Measurements from ENCODE around the gene ZCCHC24. TPM values are rescaled to one million over a fixed set of nuclear protein-coding genes. Genes with fewer than 3 reads are reported as not detected.

The ZCCHC24 gene
- total RNA-seq, 1 donor from 2014 or later = 1.3 TPM

DNA sequence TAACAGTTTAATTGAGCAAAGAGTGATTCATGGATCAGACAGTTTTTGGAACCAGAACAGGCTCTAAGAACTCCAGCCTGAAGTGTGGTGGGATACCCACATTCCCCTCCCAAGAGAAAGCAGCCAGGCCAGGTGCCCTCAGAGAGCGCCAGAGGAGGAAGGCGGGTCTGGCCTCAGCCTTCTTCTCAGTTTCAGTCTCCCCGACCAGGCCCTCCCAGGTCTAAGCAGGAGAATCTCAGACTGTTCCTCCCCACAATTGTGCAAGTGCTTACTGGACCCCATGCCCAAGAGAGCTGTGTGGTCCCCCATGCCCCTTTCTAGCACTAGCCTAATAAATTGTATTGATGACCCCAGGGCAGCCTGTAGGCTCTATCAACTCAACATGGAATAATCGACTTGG is 72.6 kb downstream of the ZCCHC24 start:
- DNase-seq (no peak), ATAC-seq (ENCODE audit: low read depth) (no peak)
- Mint-ChIP-seq H3K9me3 (peaks cover 3% of the 10 kb centered on the region), H3K4me3 (no peak overlapping the region), H3K27ac (no peak overlapping the region), H3K27me3 (no peaks in the 10 kb centered on the region), H3K36me3 (ENCODE audit: low read depth) (no peaks in the 10 kb centered on the region), H3K4me1 (peaks cover 3% of the 10 kb centered on the region)
- POLR2A ChIA-PET = interaction anchor here (0.7 to 0.9 kb wide), 2 partner anchors 14 to 126 kb away, joined by 3 read pairs; no protein-coding TSS in a partner anchor
- intact Hi-C loops (cut with micrococcal nuclease) = loop anchor here (5.0 kb wide), 1 partner anchor 74 kb away; the partner anchor contains the start of gene ZCCHC24
- no peak for TF ChIP-seq CTCF (IDR thresholded peaks at IDR 0.05)
- CTCF ChIA-PET = interaction anchor here (1.2 to 6.4 kb wide), 4 partner anchors 14 to 177 kb away, joined by 3 to 88 read pairs (median 21); no protein-coding TSS in a partner anchor

DNA sequence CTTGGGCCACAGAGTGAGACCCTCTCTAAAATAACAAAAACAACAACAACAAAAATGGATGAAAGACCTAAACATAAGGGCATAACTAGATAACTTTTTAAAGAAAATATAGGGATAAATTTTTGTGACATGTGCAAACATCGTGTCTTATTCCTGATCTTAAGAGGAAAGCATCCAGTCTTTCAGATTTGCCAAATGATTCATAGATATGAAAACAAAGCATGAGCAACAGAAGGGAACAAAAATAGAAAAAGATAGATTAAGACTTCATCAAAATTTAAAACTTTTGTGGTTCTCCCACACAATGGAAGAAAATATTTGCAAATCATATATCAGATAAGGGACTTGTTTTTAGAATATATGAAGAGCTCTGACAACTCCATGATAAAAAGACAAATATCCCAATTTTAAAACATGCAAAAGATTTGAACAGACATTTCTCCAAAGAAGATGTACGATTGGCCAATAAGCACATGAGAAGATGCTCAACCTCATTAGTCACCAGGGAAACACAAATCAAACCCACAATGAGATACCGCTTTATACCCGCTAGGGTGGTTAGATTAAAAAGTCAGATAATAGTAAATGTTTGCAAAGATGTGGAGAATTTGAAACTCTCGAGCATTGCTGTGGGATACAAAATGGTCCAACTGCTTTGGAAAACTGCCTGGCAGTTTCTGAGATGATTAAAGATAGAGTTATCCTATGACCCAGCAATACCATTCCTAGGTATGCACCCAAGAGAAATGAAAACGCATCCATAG is 77.8 kb downstream of the ZCCHC24 start:
- intact Hi-C loops (cut with micrococcal nuclease) = no loop called here
- ATAC-seq (ENCODE audit: low read depth) = no peak
- POLR2A ChIA-PET = interaction anchor here (0.6 kb wide), 1 partner anchor 14 kb away, joined by 3 read pairs; no protein-coding TSS in a partner anchor
- no peaks in the 10 kb centered on the region for H3K27me3 Mint-ChIP-seq
- H3K9me3 Mint-ChIP-seq = peaks cover 3% of the 10 kb centered on the region
- CTCF ChIA-PET = no interaction called here
- TF ChIP-seq CTCF (IDR thresholded peaks at IDR 0.05) = no peak
- H3K4me1 Mint-ChIP-seq = no peaks in the 10 kb centered on the region
- DNase-seq = no peak
- H3K27ac Mint-ChIP-seq = no peak overlapping the region
- H3K36me3 Mint-ChIP-seq (ENCODE audit: low read depth) = no peaks in the 10 kb centered on the region
- H3K4me3 Mint-ChIP-seq = no peak overlapping the region

- Mint-ChIP-seq H3K27me3 (no peaks in the 10 kb centered on the region), H3K36me3 (ENCODE audit: low read depth) (peaks cover 7% of the 10 kb centered on the region), H3K4me3 (no peak overlapping the region), H3K9me3 (no peaks in the 10 kb centered on the region), H3K27ac (no peak overlapping the region), H3K4me1 (peaks cover 20% of the 10 kb centered on the region)
- POLR2A ChIA-PET = interaction anchor here (0.6 kb wide), 1 partner anchor 13 kb away, joined by 3 read pairs; no protein-coding TSS in a partner anchor
- intact Hi-C loops (cut with micrococcal nuclease) = no loop called here
- ATAC-seq (ENCODE audit: low read depth) = no peak
- no peak for DNase-seq
- TF ChIP-seq CTCF (IDR thresholded peaks at IDR 0.05) = no peak
- CTCF ChIA-PET = no interaction called here
Measured at GRCh38 chr10:79361726-79362397, 83.6 kb downstream of the ZCCHC24 start.

DNA sequence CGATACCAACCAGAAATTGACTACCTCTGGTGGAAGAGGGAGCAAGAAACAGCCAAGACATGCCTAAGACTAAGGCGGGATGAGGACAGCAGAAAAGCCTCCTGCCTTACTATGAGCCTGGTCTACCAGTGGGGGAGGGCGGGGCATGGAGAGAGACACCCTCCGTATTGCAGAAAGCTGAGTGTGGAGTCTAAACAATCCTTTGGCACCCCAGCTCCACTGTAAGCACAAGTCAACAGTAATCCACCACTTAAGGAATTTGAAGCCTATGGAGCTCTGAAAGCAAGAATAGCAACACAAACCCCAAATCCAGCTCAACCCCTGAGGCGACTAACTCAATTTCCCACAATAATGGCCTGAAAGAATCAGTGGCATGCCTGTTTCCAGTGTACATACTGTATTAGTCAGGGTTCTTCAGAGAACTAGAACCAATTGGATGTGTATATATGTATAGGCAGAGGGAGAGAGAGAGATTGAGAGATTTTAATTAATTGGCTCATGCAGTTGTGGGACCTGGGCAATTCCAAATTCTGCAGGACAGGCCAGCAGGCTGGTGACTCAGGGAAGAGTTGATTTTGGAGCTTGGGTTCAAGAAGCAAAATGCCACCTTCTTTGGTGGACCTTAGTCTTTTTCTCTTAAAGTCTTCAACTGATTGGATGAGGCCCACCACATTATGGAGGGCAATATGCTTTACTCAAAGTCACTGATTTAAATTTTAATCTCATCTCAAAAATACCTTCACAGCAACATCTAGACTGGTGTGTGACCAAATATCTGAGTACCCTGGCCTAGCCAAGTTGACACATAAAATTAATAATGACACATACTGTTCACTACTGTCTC is 84.7 kb downstream of the ZCCHC24 start:
- no peak for TF ChIP-seq CTCF (IDR thresholded peaks at IDR 0.05)
- intact Hi-C loops (cut with micrococcal nuclease) = no loop called here
- no peaks in the 10 kb centered on the region for H3K9me3 Mint-ChIP-seq
- no peak overlapping the region for H3K27ac Mint-ChIP-seq
- no peak overlapping the region for H3K4me3 Mint-ChIP-seq
- H3K27me3 Mint-ChIP-seq = no peaks in the 10 kb centered on the region
- CTCF ChIA-PET = no interaction called here
- peaks cover 15% of the 10 kb centered on the region for H3K36me3 Mint-ChIP-seq (ENCODE audit: low read depth)
- POLR2A ChIA-PET = no interaction called here
- no peak for DNase-seq
- ATAC-seq (ENCODE audit: low read depth) = no peak
- H3K4me1 Mint-ChIP-seq = peaks cover 29% of the 10 kb centered on the region
